ENCODE measurements around the gene SEZ6L. TPM values are rescaled to one million over a fixed set of nuclear protein-coding genes. Genes with fewer than 3 reads are reported as not detected.

The SEZ6L gene
- total and polyA plus RNA-seq, 7 donors, result 0.49 to 2.1 (median 0.83) TPM; not detected in 2

GRCh38 chr22:26377170-26377830 is 208.0 kb downstream of the SEZ6L start:
- H3K9me3 ChIP-seq, result peaks cover 0 to 4% (median 0%) of the 10 kb centered on the region in 4 donors
- WGBS, 2 donors, result 19 to 20% methylated on average over 15 of the region's 15 CpGs
- H3K36me3 ChIP-seq, result no peaks in the 10 kb centered on the region
- peaks cover 2 to 83% (median 12%) of the 10 kb centered on the region in 3 donors for H3K27me3 ChIP-seq
- H3K4me3 ChIP-seq, result no peak overlapping the region
- H3K27ac ChIP-seq, result no peak overlapping the region
- no peak for DNase-seq
- TF ChIP-seq CTCF (IDR thresholded peaks at IDR 0.05), result no peak
- TF ChIP-seq EP300 (IDR thresholded peaks at IDR 0.05), result no peak
- TF ChIP-seq POLR2A (IDR thresholded peaks at IDR 0.05), result no peak
- TF ChIP-seq POLR2AphosphoS5 (IDR thresholded peaks at IDR 0.05), result no peak
- H3K4me1 ChIP-seq, result no peaks in the 10 kb centered on the region
- intact Hi-C loops (cut with DNase I), result no loop called here

- Histone ChIP-seq H3K4me3 (no peak overlapping the region), H3K27me3 (peaks cover 2 to 83% (median 12%) of the 10 kb centered on the region in 3 donors), H3K9me3 (peaks cover 0 to 4% (median 0%) of the 10 kb centered on the region in 4 donors), H3K4me1 (no peaks in the 10 kb centered on the region), H3K27ac (no peak overlapping the region), H3K36me3 (no peaks in the 10 kb centered on the region)
- intact Hi-C loops (cut with DNase I), result no loop called here
- WGBS, 2 donors, result 76 to 79% methylated on average over 10 of the region's 10 CpGs
- DNase-seq, result no peak
- TF ChIP-seq CTCF (IDR thresholded peaks at IDR 0.05) (no peak), POLR2A (IDR thresholded peaks at IDR 0.05) (no peak), EP300 (IDR thresholded peaks at IDR 0.05) (no peak), POLR2AphosphoS5 (IDR thresholded peaks at IDR 0.05) (no peak)
These were observed 211.0 kb downstream of the SEZ6L start for GRCh38 chr22:26380072-26380830.

- WGBS, 2 donors, result 43 to 76% methylated on average over 3 of the region's 3 CpGs
- peaks cover 0 to 72% (median 2%) of the 10 kb centered on the region in 3 donors for H3K27me3 ChIP-seq
- no peak for DNase-seq
These were observed 213.5 kb downstream of the SEZ6L start for GRCh38 chr22:26382782-26383181.

GRCh38 chr22:26383968-26384556 is 214.8 kb downstream of the SEZ6L start:
- DNase-seq, result no peak
- Histone ChIP-seq H3K9me3 (peaks cover 0 to 2% (median 0%) of the 10 kb centered on the region in 4 donors), H3K4me3 (no peak overlapping the region), H3K27me3 (peaks cover 0 to 66% (median 2%) of the 10 kb centered on the region in 3 donors), H3K4me1 (no peaks in the 10 kb centered on the region), H3K27ac (no peak overlapping the region), H3K36me3 (no peaks in the 10 kb centered on the region)
- WGBS, 2 donors, result 76 to 89% methylated on average over 7 of the region's 7 CpGs
- TF ChIP-seq POLR2AphosphoS5 (IDR thresholded peaks at IDR 0.05) (no peak), CTCF (IDR thresholded peaks at IDR 0.05) (no peak), EP300 (IDR thresholded peaks at IDR 0.05) (no peak), POLR2A (IDR thresholded peaks at IDR 0.05) (no peak)
- intact Hi-C loops (cut with DNase I), result no loop called here

More at GRCh38 chr22:26382782-26383181, 213.5 kb downstream of the SEZ6L start:
- Histone ChIP-seq H3K4me3 (no peak overlapping the region), H3K4me1 (no peaks in the 10 kb centered on the region), H3K27ac (no peak overlapping the region), H3K36me3 (no peaks in the 10 kb centered on the region), H3K9me3 (peaks cover 0 to 4% (median 0%) of the 10 kb centered on the region in 4 donors)
- TF ChIP-seq EP300 (IDR thresholded peaks at IDR 0.05) (no peak), POLR2A (IDR thresholded peaks at IDR 0.05) (no peak), POLR2AphosphoS5 (IDR thresholded peaks at IDR 0.05) (no peak), CTCF (IDR thresholded peaks at IDR 0.05) (no peak)
- intact Hi-C loops (cut with DNase I), result no loop called here
